ENCODE data around the gene MRPS23.

Gene MRPS23

DNA sequence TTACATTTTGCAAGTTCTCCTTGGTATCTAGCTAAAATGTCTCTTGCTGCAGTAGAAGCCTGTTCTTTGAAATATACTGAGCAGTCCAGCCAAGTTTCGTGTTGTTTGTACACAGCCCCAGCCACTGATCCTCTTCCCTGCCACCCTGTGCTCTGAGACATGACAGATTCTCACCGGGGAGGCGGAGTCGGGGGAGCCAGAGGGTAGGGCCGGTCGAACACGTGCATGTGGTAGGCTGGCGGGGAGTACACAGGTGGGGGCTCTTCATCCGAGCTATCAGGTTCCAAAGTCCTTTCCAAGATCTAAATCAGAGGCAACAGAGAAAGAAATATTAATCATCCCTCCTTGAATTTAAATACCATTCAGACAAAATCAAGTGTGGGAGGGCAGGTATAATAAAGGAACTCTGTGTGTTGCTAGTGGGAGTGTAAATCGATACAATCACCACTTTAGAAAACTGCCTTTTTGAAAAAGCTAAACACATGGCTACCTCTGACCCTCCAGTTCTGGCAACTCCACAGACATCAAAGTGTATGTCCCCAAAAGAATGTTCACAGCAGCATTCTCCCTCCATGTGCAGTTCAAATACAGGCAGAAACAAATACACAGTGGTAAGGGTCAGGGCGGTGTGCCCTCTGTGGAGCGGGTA is 29.7 kb upstream of the MRPS23 start:
- no peak for DNase-seq (ENCODE audit: low read depth, low spot score)

DNA sequence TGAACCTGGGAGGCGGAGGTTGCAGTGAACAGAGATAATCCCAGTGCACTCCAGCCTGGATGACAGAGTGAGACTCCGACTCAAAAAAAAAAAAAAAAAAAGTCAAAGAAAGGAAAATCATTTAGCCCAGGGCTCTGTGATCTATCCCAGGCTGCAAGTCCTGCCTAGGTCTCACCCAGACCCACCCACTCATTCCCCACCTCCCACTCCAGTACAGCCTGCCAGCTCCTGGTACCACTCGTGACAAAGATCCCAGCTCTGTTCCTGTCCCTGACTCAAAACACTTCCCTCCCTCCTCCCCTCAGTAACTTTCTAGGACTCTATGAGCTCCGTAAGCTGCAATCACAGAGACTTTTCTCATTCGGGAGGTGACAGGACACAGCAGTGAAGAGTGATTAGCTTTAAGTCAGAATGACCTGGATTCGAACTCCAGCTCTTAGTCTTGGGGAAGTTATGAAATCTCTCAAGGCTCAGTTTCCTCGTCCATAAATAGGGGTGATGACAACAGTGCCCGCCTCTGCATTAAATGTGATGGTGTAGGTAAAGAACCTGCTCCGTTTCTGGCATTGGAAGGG is 28.0 kb upstream of the MRPS23 start:
- DNase-seq (ENCODE audit: low read depth, low spot score) = no peak

- DNase-seq (ENCODE audit: low read depth, low spot score) = no peak
Measured at GRCh38 chr17:57876866-57877237, 27.0 kb upstream of the MRPS23 start.

DNA sequence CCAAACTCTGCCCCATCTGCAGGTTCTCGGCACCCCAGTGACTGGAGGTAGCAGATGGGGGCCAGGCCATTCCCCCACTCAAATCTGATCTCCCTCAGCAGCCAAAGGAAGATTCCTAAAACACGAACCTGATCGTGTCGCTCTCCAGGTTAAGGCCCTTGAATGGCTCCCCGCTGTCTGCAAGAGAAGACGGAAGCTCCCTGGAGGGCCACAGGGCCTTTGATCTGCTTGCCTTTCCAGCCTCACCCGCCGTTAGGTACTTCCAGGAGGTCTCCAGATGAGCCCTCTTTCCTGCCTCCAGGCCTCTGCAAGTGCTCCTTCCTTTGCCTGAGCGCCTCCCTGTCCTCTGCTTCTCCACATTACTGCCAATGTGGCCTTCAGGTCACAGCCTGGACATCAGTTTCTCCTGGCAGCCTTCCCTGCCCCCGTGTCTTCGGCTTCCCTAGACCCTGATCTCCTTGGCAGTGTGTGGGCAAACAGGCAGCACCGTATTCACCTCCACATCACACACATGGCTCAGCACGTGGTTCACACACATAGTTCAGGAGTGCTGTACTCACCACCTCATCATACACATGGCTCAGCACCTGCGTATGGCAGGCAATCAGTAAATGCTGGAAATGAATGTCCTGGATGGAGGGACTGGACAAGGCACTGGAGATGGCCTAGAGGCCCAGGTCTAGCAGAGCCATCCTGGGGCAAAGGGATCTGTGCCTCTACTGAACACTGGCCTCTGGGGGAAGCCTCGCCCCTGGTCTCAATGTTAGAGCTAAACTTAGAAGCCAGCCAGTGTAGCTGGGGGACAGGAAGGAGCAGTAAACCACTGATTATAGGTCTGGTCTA is 26.4 kb upstream of the MRPS23 start:
- no peak for DNase-seq (ENCODE audit: low read depth, low spot score)

- DNase-seq (ENCODE audit: low read depth, low spot score) = no peak
Measured at GRCh38 chr17:57875290-57876022, 25.6 kb upstream of the MRPS23 start.

DNA sequence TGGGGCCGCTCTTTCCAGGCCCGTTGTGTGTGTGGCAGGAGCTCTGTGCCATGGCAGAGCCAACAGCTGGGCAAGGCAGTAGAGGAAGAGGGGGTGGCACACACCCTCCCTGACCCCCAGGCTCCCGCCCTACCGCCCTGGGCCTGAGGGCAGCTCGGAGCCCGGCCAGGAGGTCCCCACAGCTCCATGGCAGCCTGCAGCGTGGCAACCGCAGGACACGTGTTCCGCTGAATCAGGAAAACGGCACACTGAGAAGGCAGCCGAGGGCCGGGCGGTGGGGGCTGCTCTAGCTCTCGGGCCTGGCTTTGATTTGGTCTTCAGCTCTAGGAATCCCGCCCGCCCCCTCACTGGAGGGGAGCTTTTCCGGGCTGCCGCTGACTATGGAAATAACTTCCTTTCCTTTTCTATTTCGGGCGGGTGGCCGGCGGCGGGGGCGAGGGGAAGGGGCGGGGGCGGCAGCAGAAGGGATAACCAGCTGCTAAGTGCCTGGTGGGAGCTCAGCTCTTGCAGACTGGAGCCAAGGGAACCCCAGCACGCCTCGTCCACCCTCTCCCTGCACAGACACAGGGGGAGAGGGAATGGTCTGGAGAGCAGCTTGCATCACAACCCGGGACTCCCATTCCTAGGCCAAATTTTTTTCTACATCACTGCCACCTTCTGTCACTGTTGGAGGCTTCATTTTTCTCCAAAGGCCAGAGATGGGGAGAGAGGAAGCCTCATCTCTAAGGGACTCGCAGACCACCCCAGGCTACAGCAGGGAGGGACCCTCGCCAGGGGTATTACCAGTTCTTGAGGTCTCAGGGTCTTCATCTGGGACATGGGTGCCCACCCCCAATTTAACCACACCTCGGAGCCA is 24.8 kb upstream of the MRPS23 start:
- no peak for DNase-seq (ENCODE audit: low read depth, low spot score)

DNA sequence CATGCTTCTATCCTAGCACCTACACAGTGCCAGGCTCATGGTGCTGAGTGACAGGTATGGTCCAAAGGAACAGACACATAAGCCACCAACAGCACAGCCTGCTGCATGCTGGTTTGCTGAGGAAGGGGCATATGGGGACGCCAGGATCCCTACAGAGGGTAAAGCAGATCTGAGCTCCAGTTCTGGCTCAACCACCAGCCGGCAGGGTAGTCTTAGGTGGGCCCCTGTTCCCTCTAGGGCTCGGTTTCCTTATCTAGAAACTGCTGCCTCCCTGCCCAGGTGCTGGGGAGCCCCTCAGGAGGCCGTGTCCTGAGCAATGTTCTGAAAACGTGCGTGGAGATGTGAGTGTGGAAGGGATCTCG is 24.2 kb upstream of the MRPS23 start:
- no peak for DNase-seq (ENCODE audit: low read depth, low spot score)

GRCh38 chr17:57873261-57874057 is 23.6 kb upstream of the MRPS23 start:
- no peak for DNase-seq (ENCODE audit: low read depth, low spot score)

DNA sequence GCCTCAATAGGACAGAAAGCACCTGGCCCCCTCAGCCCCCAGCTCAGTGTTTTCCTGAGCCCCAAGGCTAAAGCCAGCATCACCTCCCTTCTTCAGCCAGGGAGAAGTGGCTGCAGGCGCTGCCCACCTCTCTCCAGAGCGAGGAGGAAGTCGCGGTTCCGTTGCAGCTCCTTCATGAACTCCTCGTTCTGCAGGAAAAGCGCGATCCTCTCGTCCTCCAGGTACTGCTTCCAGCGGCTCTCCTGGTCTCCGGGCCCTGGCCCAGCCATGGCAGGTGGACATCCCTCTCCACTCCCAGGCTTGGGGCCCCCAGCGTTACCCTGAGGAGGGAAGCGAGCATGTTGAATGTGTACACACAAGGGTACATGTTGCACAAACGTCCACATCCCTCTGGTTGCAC is 22.7 kb upstream of the MRPS23 start:
- no peak for DNase-seq (ENCODE audit: low read depth, low spot score)

DNA sequence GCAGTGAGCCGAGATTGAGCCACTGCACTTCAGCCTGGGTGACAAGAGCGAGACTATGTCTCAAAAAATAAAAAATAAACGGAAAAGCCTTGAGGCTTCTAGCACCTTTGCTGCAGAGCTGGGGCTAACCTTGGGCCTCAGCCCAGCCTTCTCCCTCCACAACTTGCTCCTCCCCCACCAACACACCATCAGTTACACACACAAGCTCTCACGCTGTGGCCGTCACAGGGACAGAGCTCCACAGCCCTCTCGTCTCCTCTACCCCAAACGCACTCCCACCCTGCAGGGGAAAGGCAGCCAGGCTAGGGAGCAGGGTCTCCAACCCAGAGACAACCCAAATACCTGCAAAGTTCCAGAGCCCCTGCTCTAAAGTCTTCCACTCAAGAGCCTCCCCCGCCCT is 22.0 kb upstream of the MRPS23 start:
- no peak for DNase-seq (ENCODE audit: low read depth, low spot score)

GRCh38 chr17:57871155-57871554 is 21.3 kb upstream of the MRPS23 start:
- DNase-seq (ENCODE audit: low read depth, low spot score) = no peak

DNA sequence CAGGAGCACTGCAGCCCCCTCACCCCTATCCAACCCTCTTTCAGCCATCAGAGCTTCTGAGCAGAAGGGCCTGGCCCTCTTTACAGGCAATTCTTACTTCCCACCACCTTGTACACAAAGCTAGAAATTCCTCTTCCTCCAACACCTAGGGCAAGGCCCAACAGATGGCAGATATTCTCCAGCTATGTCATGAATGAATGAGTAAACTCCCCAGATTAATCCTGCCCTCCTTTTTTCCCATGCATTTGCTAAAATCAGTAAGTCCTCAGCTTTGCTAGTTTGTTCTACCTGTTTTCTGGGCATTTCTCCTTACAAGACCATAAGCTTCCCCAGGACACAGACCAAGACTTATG is 20.4 kb upstream of the MRPS23 start:
- DNase-seq (ENCODE audit: low read depth, low spot score) = no peak

DNA sequence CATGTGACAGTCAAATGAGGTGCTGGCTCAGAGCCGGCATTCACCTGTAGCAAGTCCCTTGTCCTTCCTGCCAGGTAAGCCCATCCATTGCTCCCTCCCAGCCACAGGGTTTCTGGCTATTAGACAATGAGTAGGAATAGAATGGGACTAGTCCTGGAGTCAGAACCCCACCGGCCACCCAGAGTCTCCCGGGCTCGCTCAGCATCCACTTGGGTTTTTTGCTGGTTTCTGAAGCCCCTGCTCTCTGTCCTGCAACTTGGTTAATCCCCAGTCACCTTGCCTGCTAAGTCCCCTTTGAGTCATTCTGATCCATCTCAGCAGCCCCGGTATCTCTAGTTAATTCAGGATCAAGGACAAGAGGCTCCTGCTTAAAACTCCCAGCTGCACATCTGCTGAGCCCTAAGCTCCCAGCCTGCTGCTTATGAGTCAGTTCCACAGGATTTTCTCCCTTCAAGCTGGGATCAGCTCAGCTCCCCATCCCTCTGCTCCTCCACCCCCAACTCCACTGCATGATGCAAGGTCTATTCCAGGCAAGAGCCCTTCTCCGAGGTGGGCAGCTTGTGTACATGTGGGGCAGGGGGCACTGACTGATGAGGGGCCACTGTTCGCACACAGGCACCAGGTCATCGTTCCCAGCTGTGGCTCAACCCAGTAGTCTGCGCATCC is 19.9 kb upstream of the MRPS23 start:
- no peak for DNase-seq (ENCODE audit: low read depth, low spot score)

DNA sequence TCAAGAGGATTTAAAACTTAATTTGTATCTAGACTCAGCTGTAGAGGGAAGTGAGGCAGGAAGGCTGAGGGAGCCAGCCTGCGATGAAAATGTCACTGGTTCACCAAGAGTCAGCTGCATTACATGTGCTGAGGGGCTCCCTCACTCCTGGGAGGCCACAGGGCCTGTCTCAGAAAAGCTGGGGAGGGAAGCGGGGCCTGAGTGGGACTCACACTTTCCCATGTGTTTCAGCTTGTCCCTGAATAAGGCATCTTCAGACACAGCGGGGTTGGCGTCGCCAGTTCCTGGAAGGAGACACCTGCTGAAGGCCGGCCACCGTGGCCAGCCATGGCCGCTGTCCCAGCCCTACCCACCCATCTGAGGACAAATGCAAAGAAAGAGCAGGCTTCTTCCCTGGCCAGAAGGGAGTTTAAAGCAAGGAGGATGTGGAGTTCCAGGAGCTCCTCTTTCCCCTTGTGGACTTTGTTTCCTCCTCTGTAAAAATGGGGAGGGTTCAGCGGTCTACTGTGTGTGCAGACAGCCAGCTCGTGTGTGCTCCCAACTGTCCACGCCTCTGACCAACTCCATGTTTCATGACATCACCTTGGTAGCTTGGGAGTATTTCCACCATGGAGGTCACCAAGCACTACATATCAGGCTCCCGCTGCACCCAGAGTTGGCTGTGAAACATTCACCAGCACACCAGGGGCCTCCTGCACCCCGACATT is 19.2 kb upstream of the MRPS23 start:
- DNase-seq (ENCODE audit: low read depth, low spot score) = no peak

GRCh38 chr17:57868007-57868909 is 18.4 kb upstream of the MRPS23 start:
- no peak for DNase-seq (ENCODE audit: low read depth, low spot score)

- no peak for DNase-seq (ENCODE audit: low read depth, low spot score)
Measured at GRCh38 chr17:57867126-57867525, 17.3 kb upstream of the MRPS23 start.

- no peak for DNase-seq (ENCODE audit: low read depth, low spot score)
Measured at GRCh38 chr17:57866723-57867122, 16.9 kb upstream of the MRPS23 start.

GRCh38 chr17:57866319-57866718 is 16.5 kb upstream of the MRPS23 start:
- DNase-seq (ENCODE audit: low read depth, low spot score) = no peak

- DNase-seq (ENCODE audit: low read depth, low spot score) = no peak
Measured at GRCh38 chr17:57864273-57864672, 14.4 kb upstream of the MRPS23 start.

All from activated CD4-positive, CD25-positive, alpha-beta regulatory T cell treated with anti-CD3 and anti-CD28 coated beads, Interleukin-2, amount 50 U/mL, for 16 hours (primary cell).